Measurements from ENCODE around the gene MRPS18A.
"Not testable (repeated sequence)": the region's sequence is repeated elsewhere in the genome, so short reads cannot be mapped to it uniquely, and the experiment has no call there.

MRPS18A gene

DNA sequence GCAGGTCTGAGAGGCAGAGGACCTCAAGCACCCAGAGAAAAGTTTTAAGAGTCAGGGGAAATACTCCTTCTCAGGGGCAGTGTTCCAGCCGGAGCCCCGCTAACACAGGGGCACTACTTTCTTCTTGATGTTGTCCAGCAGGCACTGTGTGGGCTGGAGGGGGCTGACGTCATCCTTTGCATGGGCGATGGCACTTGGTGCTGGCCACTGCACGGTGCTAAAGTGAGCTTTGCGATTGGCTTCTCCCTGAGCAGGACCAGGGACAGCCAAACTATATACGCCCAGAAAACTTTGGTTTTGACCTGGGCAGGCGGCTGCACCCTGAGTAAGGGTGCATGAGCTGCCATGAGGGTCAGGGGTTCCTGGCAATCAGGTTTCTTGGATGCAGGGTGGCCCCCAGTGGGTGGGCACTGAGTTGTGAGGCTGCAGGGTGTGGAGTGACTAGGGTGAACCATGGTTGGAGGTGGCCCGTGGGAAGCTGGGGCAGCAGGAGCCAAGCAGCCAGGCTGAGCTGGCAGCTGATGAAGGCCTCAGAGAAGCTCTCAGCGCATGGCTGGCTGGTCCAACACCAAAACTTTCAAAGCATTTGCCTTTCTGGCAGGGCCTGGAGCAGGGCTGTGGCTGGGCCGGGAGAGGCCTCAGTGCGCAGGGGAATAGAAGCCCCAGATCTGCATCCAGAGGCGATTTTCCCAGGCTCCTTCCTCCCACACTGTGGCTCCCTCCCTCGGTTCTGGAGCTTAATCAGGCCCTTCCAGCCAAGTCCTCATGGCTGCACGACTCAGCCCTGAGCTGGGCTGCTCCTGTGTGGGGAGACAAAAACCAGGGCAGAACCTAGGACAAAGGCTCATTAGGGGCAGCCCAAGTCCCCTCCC lies 18.3 kb downstream of the MRPS18A start:
- DNase-seq = no peak

- DNase-seq = peak; percentile 45 to 61
Observed at GRCh38 chr6:43668151-43669028, 19.2 kb downstream of the MRPS18A start.

DNA sequence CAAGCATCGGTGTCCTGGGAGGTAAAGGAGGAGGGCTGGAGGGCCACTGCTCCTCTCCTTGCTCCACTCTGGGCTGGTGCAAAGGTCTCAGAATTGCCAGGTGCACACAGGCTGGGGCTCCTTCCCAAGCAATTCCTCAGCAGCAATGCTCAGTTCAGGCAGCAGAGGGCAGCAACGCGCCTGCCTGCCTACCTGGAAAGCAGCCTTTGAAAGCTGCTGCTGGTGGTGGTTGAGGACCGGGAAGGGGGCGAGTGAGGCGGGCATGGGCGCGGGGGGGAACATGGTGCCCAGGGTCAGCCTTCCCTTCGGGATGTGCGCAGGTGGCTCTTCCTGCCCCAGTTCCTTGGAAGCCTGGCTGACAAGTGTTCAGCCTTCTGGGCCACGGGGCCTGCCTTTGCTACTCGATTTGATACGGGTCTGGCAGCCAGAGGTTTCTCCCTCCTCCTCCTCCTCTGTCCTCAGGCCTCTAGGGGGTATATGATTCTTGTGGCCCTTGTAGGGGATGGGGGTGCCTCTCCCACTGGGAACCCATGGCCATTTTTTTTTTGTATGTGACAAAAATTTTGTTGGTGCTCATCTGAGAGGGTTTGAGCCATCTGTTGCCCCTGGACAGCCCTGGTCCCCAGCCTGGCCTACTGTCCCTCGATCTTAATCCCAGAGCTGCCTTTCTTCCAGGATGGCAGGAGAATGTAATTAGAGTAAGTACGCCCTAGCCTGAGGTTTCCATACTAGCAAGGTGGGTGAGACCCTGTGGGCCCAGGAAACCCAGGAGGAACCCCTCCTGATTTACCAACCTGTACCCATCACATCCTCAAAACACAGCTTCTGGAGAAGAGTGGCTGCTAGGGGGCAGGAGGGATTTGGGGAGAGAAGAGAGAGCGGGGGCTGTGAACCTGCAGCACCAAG lies 20.1 kb downstream of the MRPS18A start:
- peak; percentile 90 to 91 for DNase-seq

- no peak for DNase-seq
Observed at GRCh38 chr6:43666196-43666920, 21.2 kb downstream of the MRPS18A start.

DNA sequence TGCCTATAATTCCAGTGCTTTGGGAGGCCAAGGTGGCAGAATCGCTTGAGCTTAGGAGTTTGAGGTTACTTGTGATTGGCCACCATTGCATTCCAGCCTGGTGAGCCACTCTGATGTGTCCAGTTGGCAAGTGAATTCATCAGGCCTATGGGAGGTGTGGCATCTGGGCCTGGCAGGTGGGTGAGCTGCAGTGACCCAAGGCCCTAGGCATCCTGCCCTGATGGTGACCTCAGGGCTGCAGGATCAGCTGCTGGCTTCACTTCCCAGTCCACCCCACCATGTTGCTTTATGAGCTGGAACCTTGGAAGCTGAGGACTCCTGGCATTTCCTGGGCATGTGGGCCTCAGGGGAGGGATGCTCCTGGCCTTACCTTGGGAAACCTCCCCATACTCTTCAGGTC lies 22.2 kb downstream of the MRPS18A start:
- no peak for DNase-seq

GRCh38 chr6:43662948-43663347 lies 24.6 kb downstream of the MRPS18A start:
- DNase-seq = not testable (repeated sequence)

DNA sequence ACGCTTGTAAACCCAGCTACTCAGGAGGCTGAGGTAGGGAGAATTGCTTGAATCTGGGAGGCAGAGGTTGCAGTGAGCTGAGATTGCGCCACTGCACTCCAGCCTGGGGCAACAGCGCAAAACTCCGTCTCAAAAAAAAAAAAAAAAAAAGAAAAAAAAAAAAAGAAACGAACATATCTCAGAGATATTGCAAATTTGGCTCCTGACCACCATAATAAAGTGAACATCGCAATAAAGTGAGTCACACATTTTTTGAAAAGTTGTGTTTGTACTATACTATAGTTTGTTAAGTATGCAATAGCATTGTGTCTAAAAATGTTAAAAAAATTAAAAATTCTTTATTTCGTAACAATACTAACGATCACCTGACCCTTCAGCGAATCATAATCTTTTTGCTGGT lies 29.4 kb downstream of the MRPS18A start:
- no peak for DNase-seq

DNA sequence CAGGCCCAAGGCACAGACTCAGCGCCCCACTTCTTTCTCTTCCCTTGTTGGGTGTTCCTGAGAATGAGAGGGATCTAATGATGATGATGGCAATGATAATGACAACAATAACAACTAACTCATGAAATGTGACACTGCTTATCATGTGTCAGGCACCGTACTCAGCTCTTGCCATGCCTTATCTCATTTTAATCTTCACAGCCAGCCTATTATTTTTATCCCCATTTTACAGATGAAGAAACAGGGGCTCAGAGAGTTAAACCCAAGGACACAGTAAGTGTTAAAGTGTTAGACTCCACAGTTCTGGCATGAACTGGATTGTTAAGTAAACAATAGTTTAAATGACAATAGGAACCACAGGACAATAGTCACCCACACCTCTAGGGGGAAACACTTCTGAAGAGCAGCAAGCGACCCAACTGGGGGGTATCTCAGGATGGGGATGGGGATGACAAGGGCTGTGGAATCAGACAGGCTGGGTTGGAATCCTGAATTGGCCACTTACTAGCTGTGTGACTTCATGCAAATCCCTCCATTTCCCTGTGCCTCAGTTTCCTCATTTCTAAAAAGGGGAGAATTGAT lies 30.3 kb downstream of the MRPS18A start:
- DNase-seq = no peak

DNA sequence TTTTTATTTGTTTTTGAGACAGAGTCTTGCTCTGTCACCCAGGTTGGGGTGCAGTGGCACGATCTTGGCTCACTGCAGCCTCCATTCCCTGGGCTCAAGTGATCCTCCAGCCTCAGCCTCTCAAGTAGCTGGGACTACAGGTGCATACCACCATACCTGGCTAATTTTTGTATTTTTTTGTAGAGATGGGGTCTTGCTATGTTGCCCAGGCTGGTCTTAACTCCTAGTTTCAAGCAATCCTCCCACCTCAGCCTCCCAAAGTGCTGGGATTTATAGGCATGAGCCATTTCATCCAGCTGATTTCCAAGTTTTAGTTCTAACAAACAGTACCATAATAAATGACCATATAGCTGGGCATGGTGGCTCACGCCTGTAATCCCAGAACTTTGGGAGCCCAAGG lies 34.8 kb downstream of the MRPS18A start:
- not testable (repeated sequence) for DNase-seq

GRCh38 chr6:43648248-43648647 lies 39.3 kb downstream of the MRPS18A start:
- no peak for DNase-seq

DNA sequence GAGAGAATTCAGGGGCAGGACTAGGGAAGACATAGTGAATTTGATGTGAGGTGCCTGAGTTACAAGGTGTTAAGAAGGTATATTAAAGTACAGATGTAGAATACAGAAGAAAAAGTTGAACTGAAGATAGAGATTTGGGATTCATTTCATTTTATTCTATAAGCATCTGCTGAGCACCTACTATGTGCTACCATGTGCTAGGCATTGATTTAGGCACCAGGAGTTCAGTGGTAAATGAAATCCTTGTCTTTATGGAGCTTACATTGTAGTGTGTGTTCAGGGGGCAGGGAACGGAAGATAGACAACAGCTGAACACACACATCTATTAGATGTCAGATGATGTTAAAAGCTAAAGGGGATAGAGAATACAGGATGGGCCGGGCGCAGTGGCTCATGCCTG lies 40.0 kb downstream of the MRPS18A start:
- DNase-seq = no peak

GRCh38 chr6:43645613-43645964 lies 42.0 kb downstream of the MRPS18A start:
- DNase-seq = no peak

- peak; percentile 65 to 77 for DNase-seq
Observed at GRCh38 chr6:43644940-43645612, 42.5 kb downstream of the MRPS18A start, which contains the start of gene RSPH9. Gene RSPH9, plus strand, starts transcription at chr6:43645036. Its CDS starts 63 bp downstream, at chr6:43645099.

- no peak for DNase-seq
Observed at GRCh38 chr6:43639984-43640800, 47.4 kb downstream of the MRPS18A start.

DNA sequence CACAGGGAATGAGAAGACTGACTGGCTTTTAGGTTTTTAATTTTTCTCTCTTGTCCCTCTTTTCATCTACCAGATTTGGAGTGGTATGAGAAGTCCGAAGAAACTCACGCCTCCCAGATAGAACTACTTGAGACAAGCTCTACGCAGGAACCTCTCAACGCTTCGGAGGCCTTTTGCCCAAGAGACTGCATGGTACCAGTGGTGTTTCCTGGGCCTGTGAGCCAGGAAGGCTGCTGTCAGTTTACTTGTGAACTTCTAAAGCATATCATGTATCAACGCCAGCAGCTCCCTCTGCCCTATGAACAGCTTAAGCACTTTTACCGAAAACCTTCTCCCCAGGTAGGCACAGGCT lies 51.3 kb downstream of the MRPS18A start:
- DNase-seq = no peak

GRCh38 chr6:43635387-43636307 lies 51.9 kb downstream of the MRPS18A start, which contains the start of gene MAD2L1BP:
Gene MAD2L1BP, plus strand, starts transcription at chr6:43635840. Its CDS starts 36 bp downstream, at chr6:43635876.
- peak; percentile 89 to 90 for DNase-seq

GRCh38 chr6:43634702-43635303 lies 52.8 kb downstream of the MRPS18A start:
- DNase-seq = no peak

- not testable (repeated sequence) for DNase-seq
Observed at GRCh38 chr6:43633002-43633401, 54.6 kb downstream of the MRPS18A start.

Measured in stimulated activated CD4-positive, alpha-beta T cell treated with anti-CD3 and anti-CD28 coated beads, Interleukin-2, amount 100 ng/mL, for 24 hours (primary cell).